ENCODE results near the gene ATP2C2.

ATP2C2 gene

GRCh38 chr16:84359326-84359725 lies 9.0 kb upstream of the ATP2C2 start:
- DNase-seq, result no peak
- Histone ChIP-seq H3K27ac (ENCODE audit: low read length) (no peak overlapping the region), H3K4me1 (ENCODE audit: insufficient read depth, low read length) (peaks cover 9% of the 10 kb centered on the region), H3K9ac (ENCODE audit: low read depth, low read length) (no peak overlapping the region), H3K36me3 (ENCODE audit: insufficient read depth, low read length) (no peaks in the 10 kb centered on the region), H4K20me1 (ENCODE audit: insufficient read depth, low read length) (no peaks in the 10 kb centered on the region), H3K4me2 (ENCODE audit: insufficient read depth, low read length) (no peak overlapping the region), H3K27me3 (ENCODE audit: insufficient read depth, low read length, poor library complexity) (no peaks in the 10 kb centered on the region), H3K4me3 (ENCODE audit: low read depth in 1 of 2, low read length in 2 of 2) (no peak overlapping the region), H3K9me3 (ENCODE audit: insufficient read depth, low read length, severe bottlenecking) (no peaks in the 10 kb centered on the region), H3K79me2 (ENCODE audit: insufficient read depth, low read length) (no peaks in the 10 kb centered on the region), H2AFZ (ENCODE audit: low read depth, low read length) (no peak overlapping the region)
- no peak for ATAC-seq (ENCODE audit: insufficient read depth, low read depth)
- TF ChIP-seq EZH2 (IDR thresholded peaks at IDR 0.05; ENCODE audit: borderline replicate concordance, low read depth, low read length, severe bottlenecking) (no peak), CTCF (IDR thresholded peaks at IDR 0.05; ENCODE audit: borderline replicate concordance, extremely low read depth, low read length, poor library complexity, severe bottlenecking) (no peak)

GRCh38 chr16:84360170-84360569 lies 8.2 kb upstream of the ATP2C2 start:
- no peak overlapping the region for H3K9ac ChIP-seq (ENCODE audit: low read depth, low read length)
- no peaks in the 10 kb centered on the region for H3K27me3 ChIP-seq (ENCODE audit: insufficient read depth, low read length, poor library complexity)
- H3K27ac ChIP-seq (ENCODE audit: low read length), result peak overlapping the region; percentile 1; the same call in 1 of the 2 replicates
- no peaks in the 10 kb centered on the region for H3K79me2 ChIP-seq (ENCODE audit: insufficient read depth, low read length)
- peak; percentile 43 for DNase-seq
- H3K9me3 ChIP-seq (ENCODE audit: insufficient read depth, low read length, severe bottlenecking), result no peaks in the 10 kb centered on the region
- no peak overlapping the region for H3K4me2 ChIP-seq (ENCODE audit: insufficient read depth, low read length)
- peak; percentile 69 for ATAC-seq (ENCODE audit: insufficient read depth, low read depth)
- no peak for TF ChIP-seq EZH2 (IDR thresholded peaks at IDR 0.05; ENCODE audit: borderline replicate concordance, low read depth, low read length, severe bottlenecking)
- no peak for TF ChIP-seq CTCF (IDR thresholded peaks at IDR 0.05; ENCODE audit: borderline replicate concordance, extremely low read depth, low read length, poor library complexity, severe bottlenecking)
- H4K20me1 ChIP-seq (ENCODE audit: insufficient read depth, low read length), result no peaks in the 10 kb centered on the region
- H3K4me1 ChIP-seq (ENCODE audit: insufficient read depth, low read length), result peaks cover 9% of the 10 kb centered on the region
- H2AFZ ChIP-seq (ENCODE audit: low read depth, low read length), result no peak overlapping the region
- H3K4me3 ChIP-seq (ENCODE audit: low read depth in 1 of 2, low read length in 2 of 2), result no peak overlapping the region
- no peaks in the 10 kb centered on the region for H3K36me3 ChIP-seq (ENCODE audit: insufficient read depth, low read length)

- H3K27me3 ChIP-seq (ENCODE audit: insufficient read depth, low read length, poor library complexity), result no peaks in the 10 kb centered on the region
- DNase-seq, result no peak
- no peak for ATAC-seq (ENCODE audit: insufficient read depth, low read depth)
- H3K4me2 ChIP-seq (ENCODE audit: insufficient read depth, low read length), result no peak overlapping the region
- H3K9me3 ChIP-seq (ENCODE audit: insufficient read depth, low read length, severe bottlenecking), result no peaks in the 10 kb centered on the region
- H3K4me3 ChIP-seq (ENCODE audit: low read depth in 1 of 2, low read length in 2 of 2), result no peak overlapping the region
- H3K4me1 ChIP-seq (ENCODE audit: insufficient read depth, low read length), result peaks cover 9% of the 10 kb centered on the region
- no peak overlapping the region for H2AFZ ChIP-seq (ENCODE audit: low read depth, low read length)
- TF ChIP-seq CTCF (IDR thresholded peaks at IDR 0.05; ENCODE audit: borderline replicate concordance, extremely low read depth, low read length, poor library complexity, severe bottlenecking) (no peak), EZH2 (IDR thresholded peaks at IDR 0.05; ENCODE audit: borderline replicate concordance, low read depth, low read length, severe bottlenecking) (no peak)
- no peaks in the 10 kb centered on the region for H3K36me3 ChIP-seq (ENCODE audit: insufficient read depth, low read length)
- 0 out of 2 replicates have a peak overlapping the region, but pooled peaks have one; percentile 1 for H3K27ac ChIP-seq (ENCODE audit: low read length)
- H4K20me1 ChIP-seq (ENCODE audit: insufficient read depth, low read length), result no peaks in the 10 kb centered on the region
- no peak overlapping the region for H3K9ac ChIP-seq (ENCODE audit: low read depth, low read length)
- no peaks in the 10 kb centered on the region for H3K79me2 ChIP-seq (ENCODE audit: insufficient read depth, low read length)
Observed at GRCh38 chr16:84360748-84361147, 7.6 kb upstream of the ATP2C2 start.

DNA sequence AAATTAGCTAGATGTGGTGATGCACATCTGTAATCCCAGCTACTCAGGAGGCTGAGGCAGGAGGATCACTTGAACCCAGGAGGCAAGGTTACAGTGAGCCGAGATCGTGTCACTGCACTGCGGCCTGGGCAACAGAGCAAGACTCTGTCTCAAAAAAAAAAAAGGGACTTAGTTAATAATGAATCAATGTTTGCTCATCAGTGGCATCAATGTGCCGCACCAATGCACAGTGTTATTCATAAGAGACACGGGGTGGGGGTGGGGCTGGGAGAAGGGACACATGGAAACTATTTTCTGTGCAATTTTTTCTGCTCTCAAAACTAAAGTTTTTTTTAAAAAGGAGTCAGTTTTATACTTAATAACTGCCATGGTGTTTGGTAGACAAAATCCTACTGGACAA lies 6.8 kb upstream of the ATP2C2 start:
- H2AFZ ChIP-seq (ENCODE audit: low read depth, low read length), result no peak overlapping the region
- H4K20me1 ChIP-seq (ENCODE audit: insufficient read depth, low read length), result no peaks in the 10 kb centered on the region
- no peak overlapping the region for H3K4me2 ChIP-seq (ENCODE audit: insufficient read depth, low read length)
- H3K4me1 ChIP-seq (ENCODE audit: insufficient read depth, low read length), result peaks cover 9% of the 10 kb centered on the region
- H3K27me3 ChIP-seq (ENCODE audit: insufficient read depth, low read length, poor library complexity), result no peaks in the 10 kb centered on the region
- TF ChIP-seq EZH2 (IDR thresholded peaks at IDR 0.05; ENCODE audit: borderline replicate concordance, low read depth, low read length, severe bottlenecking) (no peak), CTCF (IDR thresholded peaks at IDR 0.05; ENCODE audit: borderline replicate concordance, extremely low read depth, low read length, poor library complexity, severe bottlenecking) (no peak)
- no peaks in the 10 kb centered on the region for H3K9me3 ChIP-seq (ENCODE audit: insufficient read depth, low read length, severe bottlenecking)
- DNase-seq (no peak), ATAC-seq (ENCODE audit: insufficient read depth, low read depth) (no peak)
- no peak overlapping the region for H3K9ac ChIP-seq (ENCODE audit: low read depth, low read length)
- H3K27ac ChIP-seq (ENCODE audit: low read length), result no peak overlapping the region
- H3K36me3 ChIP-seq (ENCODE audit: insufficient read depth, low read length), result no peaks in the 10 kb centered on the region
- H3K79me2 ChIP-seq (ENCODE audit: insufficient read depth, low read length), result no peaks in the 10 kb centered on the region
- no peak overlapping the region for H3K4me3 ChIP-seq (ENCODE audit: low read depth in 1 of 2, low read length in 2 of 2)
